ENCODE data around the gene UBE2O. TPM values are rescaled to one million over a fixed set of nuclear protein-coding genes. Genes with fewer than 3 reads are reported as not detected.
A peak's percentile ranks its signal among the peaks of the same experiment; 100 is the strongest.

The UBE2O gene
- total RNA-seq, 1 donor from 2014 or later, result 43.8 TPM

GRCh38 chr17:76399175-76400172, 53.5 kb downstream of the UBE2O start:
- H3K4me1 Mint-ChIP-seq, result no peaks in the 10 kb centered on the region
- H3K9me3 Mint-ChIP-seq, result no peaks in the 10 kb centered on the region
- H3K4me3 Mint-ChIP-seq, result no peak overlapping the region
- intact Hi-C loops (cut with micrococcal nuclease), result no loop called here
- peaks cover 58% of the 10 kb centered on the region for H3K36me3 Mint-ChIP-seq (ENCODE audit: low read depth)
- H3K27me3 Mint-ChIP-seq, result no peaks in the 10 kb centered on the region
- peak overlapping the region; percentile 37 for H3K27ac Mint-ChIP-seq
- no peak for DNase-seq

GRCh38 chr17:76398523-76399174, 54.3 kb downstream of the UBE2O start:
- intact Hi-C loops (cut with micrococcal nuclease), result loop anchor here (1.0 kb wide), 2 partner anchors 13 to 95 kb away; no protein-coding TSS in a partner anchor
- Mint-ChIP-seq H3K4me3 (no peak overlapping the region), H3K36me3 (ENCODE audit: low read depth) (peaks cover 54% of the 10 kb centered on the region), H3K9me3 (no peaks in the 10 kb centered on the region), H3K4me1 (no peaks in the 10 kb centered on the region), H3K27ac (no peak overlapping the region), H3K27me3 (no peaks in the 10 kb centered on the region)
- no peak for DNase-seq

GRCh38 chr17:76397687-76398522, 55.0 kb downstream of the UBE2O start:
- Mint-ChIP-seq H3K27ac (no peak overlapping the region), H3K9me3 (no peaks in the 10 kb centered on the region), H3K36me3 (ENCODE audit: low read depth) (peaks cover 48% of the 10 kb centered on the region)

GRCh38 chr17:76397184-76397583, 55.8 kb downstream of the UBE2O start:
- no peak overlapping the region for H3K27ac Mint-ChIP-seq

More at GRCh38 chr17:76397687-76398522, 55.0 kb downstream of the UBE2O start:
- Mint-ChIP-seq H3K4me1 (no peaks in the 10 kb centered on the region), H3K27me3 (no peaks in the 10 kb centered on the region), H3K4me3 (no peak overlapping the region)
- peak; percentile 96 for DNase-seq
- intact Hi-C loops (cut with micrococcal nuclease), result loop anchor here (1.0 kb wide), 2 partner anchors 13 to 95 kb away; no protein-coding TSS in a partner anchor

GRCh38 chr17:76395980-76396379, 57.0 kb downstream of the UBE2O start:
- Mint-ChIP-seq H3K9me3 (no peaks in the 10 kb centered on the region), H3K36me3 (ENCODE audit: low read depth) (peaks cover 41% of the 10 kb centered on the region), H3K27me3 (no peaks in the 10 kb centered on the region), H3K4me1 (no peaks in the 10 kb centered on the region), H3K27ac (no peak overlapping the region), H3K4me3 (no peak overlapping the region)
- DNase-seq, result no peak
- intact Hi-C loops (cut with micrococcal nuclease), result no loop called here

More at GRCh38 chr17:76397184-76397583, 55.8 kb downstream of the UBE2O start:
- Mint-ChIP-seq H3K36me3 (ENCODE audit: low read depth) (peaks cover 43% of the 10 kb centered on the region), H3K4me1 (no peaks in the 10 kb centered on the region), H3K9me3 (no peaks in the 10 kb centered on the region), H3K4me3 (no peak overlapping the region), H3K27me3 (no peaks in the 10 kb centered on the region)
- DNase-seq, result no peak
- intact Hi-C loops (cut with micrococcal nuclease), result no loop called here

- intact Hi-C loops (cut with micrococcal nuclease), result no loop called here
- no peak overlapping the region for H3K4me3 Mint-ChIP-seq
- peaks cover 30% of the 10 kb centered on the region for H3K36me3 Mint-ChIP-seq (ENCODE audit: low read depth)
These were observed 58.8 kb downstream of the UBE2O start for GRCh38 chr17:76394166-76394565.

GRCh38 chr17:76391200-76391715, 61.7 kb downstream of the UBE2O start:
- H3K4me3 Mint-ChIP-seq, result no peak overlapping the region
- peaks cover 25% of the 10 kb centered on the region for H3K36me3 Mint-ChIP-seq (ENCODE audit: low read depth)
- H3K9me3 Mint-ChIP-seq, result no peaks in the 10 kb centered on the region
- H3K4me1 Mint-ChIP-seq, result peaks cover 5% of the 10 kb centered on the region
- no peak overlapping the region for H3K27ac Mint-ChIP-seq
- DNase-seq, result no peak
- intact Hi-C loops (cut with micrococcal nuclease), result no loop called here
- H3K27me3 Mint-ChIP-seq, result no peaks in the 10 kb centered on the region

More at GRCh38 chr17:76394166-76394565, 58.8 kb downstream of the UBE2O start:
- Mint-ChIP-seq H3K4me1 (no peaks in the 10 kb centered on the region), H3K27me3 (no peaks in the 10 kb centered on the region), H3K27ac (no peak overlapping the region), H3K9me3 (no peaks in the 10 kb centered on the region)
- DNase-seq, result no peak

GRCh38 chr17:76390003-76390421, 62.9 kb downstream of the UBE2O start:
- peaks cover 20% of the 10 kb centered on the region for H3K36me3 Mint-ChIP-seq (ENCODE audit: low read depth)
- intact Hi-C loops (cut with micrococcal nuclease), result no loop called here
- no peaks in the 10 kb centered on the region for H3K27me3 Mint-ChIP-seq
- no peaks in the 10 kb centered on the region for H3K9me3 Mint-ChIP-seq
- H3K27ac Mint-ChIP-seq, result peak overlapping the region; percentile 25
- H3K4me1 Mint-ChIP-seq, result peaks cover 6% of the 10 kb centered on the region
- DNase-seq, result no peak
- no peak overlapping the region for H3K4me3 Mint-ChIP-seq

GRCh38 chr17:76388966-76389888, 63.7 kb downstream of the UBE2O start:
- H3K27ac Mint-ChIP-seq, result no peak overlapping the region
- H3K27me3 Mint-ChIP-seq, result no peaks in the 10 kb centered on the region
- H3K36me3 Mint-ChIP-seq (ENCODE audit: low read depth), result peaks cover 19% of the 10 kb centered on the region
- no peaks in the 10 kb centered on the region for H3K9me3 Mint-ChIP-seq
- DNase-seq, result no peak
- intact Hi-C loops (cut with micrococcal nuclease), result no loop called here
- H3K4me3 Mint-ChIP-seq, result no peak overlapping the region
- H3K4me1 Mint-ChIP-seq, result peaks cover 6% of the 10 kb centered on the region

- intact Hi-C loops (cut with micrococcal nuclease), result no loop called here
- H3K27me3 Mint-ChIP-seq, result no peaks in the 10 kb centered on the region
- H3K9me3 Mint-ChIP-seq, result no peaks in the 10 kb centered on the region
- H3K27ac Mint-ChIP-seq, result no peak overlapping the region
- H3K36me3 Mint-ChIP-seq (ENCODE audit: low read depth), result peaks cover 17% of the 10 kb centered on the region
- no peak overlapping the region for H3K4me3 Mint-ChIP-seq
- DNase-seq, result no peak
- peaks cover 10% of the 10 kb centered on the region for H3K4me1 Mint-ChIP-seq
These were observed 65.8 kb downstream of the UBE2O start for GRCh38 chr17:76386966-76387765.

GRCh38 chr17:76385892-76386786, 66.8 kb downstream of the UBE2O start:
- no peaks in the 10 kb centered on the region for H3K27me3 Mint-ChIP-seq
- DNase-seq, result peak; percentile 96
- no peaks in the 10 kb centered on the region for H3K9me3 Mint-ChIP-seq
- peak overlapping the region; percentile 29 for H3K27ac Mint-ChIP-seq
- peak overlapping the region; percentile 76 for H3K4me3 Mint-ChIP-seq
- H3K36me3 Mint-ChIP-seq (ENCODE audit: low read depth), result peaks cover 12% of the 10 kb centered on the region
- intact Hi-C loops (cut with micrococcal nuclease), result loop anchor here (1.0 kb wide), 2 partner anchors 12 to 33 kb away; partner anchors contain the start of gene PRPSAP1
- peaks cover 10% of the 10 kb centered on the region for H3K4me1 Mint-ChIP-seq

Measured in activated CD4-positive, alpha-beta T cell treated with anti-CD3 and anti-CD28 coated beads, Interleukin-2, amount 10 ng/mL, durations not matched to agents 24 days and 14 days (primary cell).